ENCODE measurements around the gene FERMT2. TPM values are rescaled to one million over a fixed set of nuclear protein-coding genes. Genes with fewer than 3 reads are reported as not detected.

The FERMT2 gene
- total RNA-seq, 4 donors from 2014 or later, result 98.2 to 201 (median 180) TPM

GRCh38 chr14:52988139-52988538, 37.3 kb upstream of the FERMT2 start:
- Histone ChIP-seq H3K4me1 (no peaks in the 10 kb centered on the region), H3K27me3 (no peaks in the 10 kb centered on the region), H3K27ac (no peak overlapping the region), H3K9me3 (no peaks in the 10 kb centered on the region), H3K4me3 (no peak overlapping the region), H3K36me3 (no peaks in the 10 kb centered on the region)
- no peak for DNase-seq
- intact Hi-C loops (cut with DNase I; ENCODE audit: low total_unique reads), result no loop called here
- TF ChIP-seq POLR2A (IDR thresholded peaks at IDR 0.05), result no peak
- TF ChIP-seq, protein P1, sequence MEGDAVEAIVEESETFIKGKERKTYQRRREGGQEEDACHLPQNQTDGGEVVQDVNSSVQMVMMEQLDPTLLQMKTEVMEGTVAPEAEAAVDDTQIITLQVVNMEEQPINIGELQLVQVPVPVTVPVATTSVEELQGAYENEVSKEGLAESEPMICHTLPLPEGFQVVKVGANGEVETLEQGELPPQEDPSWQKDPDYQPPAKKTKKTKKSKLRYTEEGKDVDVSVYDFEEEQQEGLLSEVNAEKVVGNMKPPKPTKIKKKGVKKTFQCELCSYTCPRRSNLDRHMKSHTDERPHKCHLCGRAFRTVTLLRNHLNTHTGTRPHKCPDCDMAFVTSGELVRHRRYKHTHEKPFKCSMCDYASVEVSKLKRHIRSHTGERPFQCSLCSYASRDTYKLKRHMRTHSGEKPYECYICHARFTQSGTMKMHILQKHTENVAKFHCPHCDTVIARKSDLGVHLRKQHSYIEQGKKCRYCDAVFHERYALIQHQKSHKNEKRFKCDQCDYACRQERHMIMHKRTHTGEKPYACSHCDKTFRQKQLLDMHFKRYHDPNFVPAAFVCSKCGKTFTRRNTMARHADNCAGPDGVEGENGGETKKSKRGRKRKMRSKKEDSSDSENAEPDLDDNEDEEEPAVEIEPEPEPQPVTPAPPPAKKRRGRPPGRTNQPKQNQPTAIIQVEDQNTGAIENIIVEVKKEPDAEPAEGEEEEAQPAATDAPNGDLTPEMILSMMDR (IDR thresholded peaks at IDR 0.05), result no peak

DNA sequence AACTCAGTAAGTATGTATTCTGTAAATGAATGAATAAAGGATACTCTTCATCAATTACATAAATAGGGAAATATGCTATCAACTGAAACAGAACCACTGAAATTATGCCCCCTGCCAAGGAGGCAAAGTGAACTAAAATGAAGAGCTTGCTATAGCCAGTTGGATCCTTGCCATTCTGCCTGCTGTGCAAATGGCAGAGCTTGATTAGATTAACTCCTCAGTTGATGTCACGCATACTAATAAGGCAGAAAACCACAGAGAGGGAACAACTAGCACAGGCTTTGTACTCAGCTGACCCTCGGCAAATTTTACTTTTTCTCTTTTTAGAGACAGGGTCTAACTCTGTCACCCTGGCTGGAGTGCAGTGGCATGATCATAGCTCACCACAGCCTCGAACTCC, 36.7 kb upstream of the FERMT2 start:
- H3K9me3 ChIP-seq, result no peaks in the 10 kb centered on the region

DNA sequence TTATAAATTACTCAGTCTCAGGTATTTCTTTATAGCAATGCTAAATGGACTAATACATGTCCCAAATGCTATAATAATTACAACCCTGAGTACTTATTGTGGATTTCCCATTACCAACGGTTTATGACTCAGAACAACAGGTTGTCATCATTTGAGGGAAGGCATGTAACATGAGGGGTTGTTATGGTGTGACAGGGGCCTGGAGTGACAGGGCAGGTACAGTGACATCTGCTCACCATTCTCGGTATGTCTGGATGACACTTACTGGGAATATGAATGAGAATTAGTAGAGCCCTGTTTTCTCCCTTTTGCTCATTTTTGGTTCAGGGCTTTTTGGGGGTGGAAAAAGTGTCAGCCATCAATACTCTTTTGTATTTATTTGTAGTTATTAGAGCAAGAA, 36.2 kb upstream of the FERMT2 start:
- no peaks in the 10 kb centered on the region for H3K9me3 ChIP-seq
- no peak for TF ChIP-seq POLR2A (IDR thresholded peaks at IDR 0.05)
- TF ChIP-seq, protein P1 (IDR thresholded peaks at IDR 0.05), result no peak
- no peaks in the 10 kb centered on the region for H3K27me3 ChIP-seq
- intact Hi-C loops (cut with DNase I; ENCODE audit: low total_unique reads), result no loop called here
- DNase-seq, result no peak
- no peaks in the 10 kb centered on the region for H3K36me3 ChIP-seq
- no peaks in the 10 kb centered on the region for H3K4me1 ChIP-seq
- H3K4me3 ChIP-seq, result no peak overlapping the region
- H3K27ac ChIP-seq, result no peak overlapping the region

More for the DNA sequence above, 36.7 kb upstream of the FERMT2 start:
- TF ChIP-seq, protein P1 (IDR thresholded peaks at IDR 0.05), result no peak
- no peak for TF ChIP-seq POLR2A (IDR thresholded peaks at IDR 0.05)
- Histone ChIP-seq H3K4me3 (no peak overlapping the region), H3K4me1 (no peaks in the 10 kb centered on the region), H3K36me3 (no peaks in the 10 kb centered on the region), H3K27me3 (no peaks in the 10 kb centered on the region), H3K27ac (no peak overlapping the region)
- intact Hi-C loops (cut with DNase I; ENCODE audit: low total_unique reads), result no loop called here
- DNase-seq, result no peak

DNA sequence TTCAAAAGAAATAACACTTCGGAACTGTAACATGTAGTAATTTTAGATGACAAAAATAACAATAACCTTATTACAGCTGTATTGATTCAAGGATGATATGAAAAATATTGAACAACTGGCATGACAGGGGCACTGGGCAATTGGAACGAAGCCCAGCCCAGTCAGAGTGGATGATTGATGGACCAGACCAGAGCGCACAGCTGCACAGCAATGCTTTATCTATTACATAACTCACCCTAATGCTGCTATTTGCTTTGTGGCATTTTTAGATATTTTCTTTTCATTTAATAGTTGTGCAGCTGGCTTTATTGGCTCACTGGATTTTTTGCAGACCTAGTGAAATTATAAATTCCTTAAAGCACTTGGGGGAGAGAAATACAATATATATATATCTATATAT, 26.9 kb upstream of the FERMT2 start:
- H3K27ac ChIP-seq, result no peak overlapping the region
- no peak for TF ChIP-seq POLR2A (IDR thresholded peaks at IDR 0.05)
- TF ChIP-seq, protein P1 (IDR thresholded peaks at IDR 0.05), result no peak
- H3K27me3 ChIP-seq, result no peaks in the 10 kb centered on the region
- H3K4me1 ChIP-seq, result no peaks in the 10 kb centered on the region
- no peaks in the 10 kb centered on the region for H3K36me3 ChIP-seq
- H3K9me3 ChIP-seq, result no peaks in the 10 kb centered on the region
- H3K4me3 ChIP-seq, result no peak overlapping the region
- no peak for DNase-seq
- intact Hi-C loops (cut with DNase I; ENCODE audit: low total_unique reads), result no loop called here

DNA sequence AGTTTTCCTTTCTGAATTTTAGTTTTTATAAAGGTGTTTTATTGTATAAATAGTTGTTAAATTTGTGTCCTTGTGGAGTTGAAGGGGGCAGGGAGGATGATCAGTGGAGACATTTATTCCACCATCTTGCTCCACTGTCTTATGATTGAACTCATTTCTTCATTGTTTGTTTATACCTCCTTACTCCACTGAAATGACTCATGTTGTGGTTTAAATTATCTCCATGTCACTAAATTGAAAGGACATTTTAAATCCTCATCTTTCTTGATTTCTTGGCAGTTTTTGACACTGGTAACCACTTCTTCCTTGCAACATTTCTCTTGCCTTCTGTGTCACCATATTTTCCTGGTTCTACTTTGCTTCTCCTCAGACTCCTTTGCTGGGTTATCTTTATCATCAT, 23.6 kb upstream of the FERMT2 start:
- no peaks in the 10 kb centered on the region for H3K9me3 ChIP-seq
- no peaks in the 10 kb centered on the region for H3K36me3 ChIP-seq
- no peak for TF ChIP-seq POLR2A (IDR thresholded peaks at IDR 0.05)
- TF ChIP-seq, protein P1 (IDR thresholded peaks at IDR 0.05), result no peak
- no peak for DNase-seq
- intact Hi-C loops (cut with DNase I; ENCODE audit: low total_unique reads), result no loop called here
- no peaks in the 10 kb centered on the region for H3K27me3 ChIP-seq
- H3K27ac ChIP-seq, result no peak overlapping the region
- no peak overlapping the region for H3K4me3 ChIP-seq
- no peaks in the 10 kb centered on the region for H3K4me1 ChIP-seq

Measured in uterus (tissue), 4 donors.